ENCODE results near the gene PC. TPM values are rescaled to one million over a fixed set of nuclear protein-coding genes. Genes with fewer than 3 reads are reported as not detected.

The PC gene
- polyA plus RNA-seq, 1 of the 3 experiments (the other 2 are of a cell fraction), result 9.7 TPM

DNA sequence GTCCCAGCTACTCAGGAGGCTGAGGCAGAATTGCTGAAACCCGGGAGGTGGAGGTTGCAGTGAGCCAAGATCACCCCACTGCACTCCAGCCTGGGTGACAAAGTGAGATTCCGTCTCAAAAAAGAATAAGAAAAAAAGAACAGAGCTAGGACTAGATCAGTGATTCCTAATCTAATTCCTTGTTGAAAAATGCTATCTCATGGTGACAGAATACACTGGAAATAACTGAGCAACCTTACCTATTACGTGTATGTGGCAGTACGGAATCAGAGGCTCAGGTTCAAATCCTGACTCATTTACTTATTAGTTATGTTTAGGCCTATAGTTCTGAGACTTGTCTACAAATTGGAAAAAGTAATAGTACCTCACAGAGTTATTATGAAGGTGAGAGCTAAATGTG is 134.5 kb downstream of the PC start:
- ChIA-PET POLR2A (no interaction called here), CTCF (interaction anchor here (0.8 kb wide), 1 partner anchor 10 kb away, joined by 3 read pairs; no protein-coding TSS in a partner anchor)
- peaks cover 4 to 7% of the 10 kb centered on the region in 2 experiments for H3K36me3 ChIP-seq (replicated peaks in 1 of 2; ENCODE audit: control insufficient read depth in 1 of 2, insufficient read depth in 2 of 2, low read length in 1 of 2)
- TF ChIP-seq RFX5 (IDR thresholded peaks at IDR 0.05; ENCODE audit: low read length) (no peak), EZH2phosphoT487 (IDR thresholded peaks at IDR 0.05; ENCODE audit: borderline replicate concordance, low read depth) (no peak), TEAD4 (IDR thresholded peaks at IDR 0.05; ENCODE audit: borderline replicate concordance, insufficient read depth) (no peak), USF1 (IDR thresholded peaks at IDR 0.05; ENCODE audit: borderline replicate concordance, low read depth) (no peak), FOXM1 (IDR thresholded peaks at IDR 0.05; ENCODE audit: low read depth) (no peak), FOXJ3 (CRISPR knock-in tag; IDR thresholded peaks at IDR 0.05) (no peak)
- no peak overlapping the region for H2AFZ ChIP-seq (ENCODE audit: low read depth)
- no peaks in the 10 kb centered on the region for H3K9me3 ChIP-seq
- H3K4me2 ChIP-seq, result no peak overlapping the region
- no peak for DNase-seq
- no peaks in the 10 kb centered on the region for H3K79me2 ChIP-seq (ENCODE audit: insufficient read depth)
- no peaks in the 10 kb centered on the region for H3K27me3 ChIP-seq (ENCODE audit: insufficient read depth)
- H3K27ac ChIP-seq (ENCODE audit: low read depth in 2 of 2, low read length in 1 of 2), result no peak overlapping the region
- H3K9me2 ChIP-seq, result no peaks in the 10 kb centered on the region
- peaks cover 5% of the 10 kb centered on the region for H3F3A ChIP-seq (replicated peaks; ENCODE audit: insufficient read depth)
- 94% methylated on average over 4 of the region's 4 CpGs for WGBS (ENCODE audit: low lambda C conversion rate)
- H4K20me1 ChIP-seq (ENCODE audit: insufficient read depth), result no peaks in the 10 kb centered on the region
- no peak overlapping the region for H3K9ac ChIP-seq
- no peak overlapping the region for H3K4me3 ChIP-seq (ENCODE audit: low read depth in 2 of 2, low read length in 1 of 2)
- H3K4me1 ChIP-seq (ENCODE audit: control insufficient read depth in 1 of 2, insufficient read depth in 2 of 2, low read depth in 1 of 2, low read length in 1 of 2), result no peaks in the 10 kb centered on the region

- H3K9ac ChIP-seq, result no peak overlapping the region
- peaks cover 4% of the 10 kb centered on the region in 2 experiments for H3K36me3 ChIP-seq (replicated peaks in 1 of 2; ENCODE audit: control insufficient read depth in 1 of 2, insufficient read depth in 2 of 2, low read length in 1 of 2)
- WGBS (ENCODE audit: low lambda C conversion rate), result 90% methylated on average over 3 of the region's 3 CpGs
- POLR2A ChIA-PET, result interaction anchor here (0.7 kb wide), 1 partner anchor 252 kb away, joined by 4 read pairs; no protein-coding TSS in a partner anchor
- H3K79me2 ChIP-seq (ENCODE audit: insufficient read depth), result no peaks in the 10 kb centered on the region
- no peak for TF ChIP-seq TAF1 (IDR thresholded peaks at IDR 0.05; ENCODE audit: borderline replicate concordance, low read depth, low read length)
- TF ChIP-seq RXRA (IDR thresholded peaks at IDR 0.05; ENCODE audit: borderline replicate concordance, low read depth), result no peak
- TF ChIP-seq, protein P1, sequence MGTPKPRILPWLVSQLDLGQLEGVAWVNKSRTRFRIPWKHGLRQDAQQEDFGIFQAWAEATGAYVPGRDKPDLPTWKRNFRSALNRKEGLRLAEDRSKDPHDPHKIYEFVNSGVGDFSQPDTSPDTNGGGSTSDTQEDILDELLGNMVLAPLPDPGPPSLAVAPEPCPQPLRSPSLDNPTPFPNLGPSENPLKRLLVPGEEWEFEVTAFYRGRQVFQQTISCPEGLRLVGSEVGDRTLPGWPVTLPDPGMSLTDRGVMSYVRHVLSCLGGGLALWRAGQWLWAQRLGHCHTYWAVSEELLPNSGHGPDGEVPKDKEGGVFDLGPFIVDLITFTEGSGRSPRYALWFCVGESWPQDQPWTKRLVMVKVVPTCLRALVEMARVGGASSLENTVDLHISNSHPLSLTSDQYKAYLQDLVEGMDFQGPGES (IDR thresholded peaks at IDR 0.05; ENCODE audit: low read depth, low read length), result no peak
- no peak for TF ChIP-seq RFX5 (IDR thresholded peaks at IDR 0.05; ENCODE audit: low read length)
- TF ChIP-seq TEAD4 (IDR thresholded peaks at IDR 0.05; ENCODE audit: borderline replicate concordance, insufficient read depth), result no peak
- TF ChIP-seq NRF1 (IDR thresholded peaks at IDR 0.05; ENCODE audit: low read depth, low read length), result no peak
- TF ChIP-seq CHD2 (IDR thresholded peaks at IDR 0.05; ENCODE audit: low read length, partially characterized antibody), result no peak
- TF ChIP-seq GABPA (IDR thresholded peaks at IDR 0.05; ENCODE audit: low read depth), result no peak
- no peak for TF ChIP-seq TCF12 (IDR thresholded peaks at IDR 0.05)
- TF ChIP-seq CTCF (IDR thresholded peaks at IDR 0.05), result no peak
- no peak for TF ChIP-seq RCOR1 (IDR thresholded peaks at IDR 0.05; ENCODE audit: low read length)
- TF ChIP-seq, protein P2, sequence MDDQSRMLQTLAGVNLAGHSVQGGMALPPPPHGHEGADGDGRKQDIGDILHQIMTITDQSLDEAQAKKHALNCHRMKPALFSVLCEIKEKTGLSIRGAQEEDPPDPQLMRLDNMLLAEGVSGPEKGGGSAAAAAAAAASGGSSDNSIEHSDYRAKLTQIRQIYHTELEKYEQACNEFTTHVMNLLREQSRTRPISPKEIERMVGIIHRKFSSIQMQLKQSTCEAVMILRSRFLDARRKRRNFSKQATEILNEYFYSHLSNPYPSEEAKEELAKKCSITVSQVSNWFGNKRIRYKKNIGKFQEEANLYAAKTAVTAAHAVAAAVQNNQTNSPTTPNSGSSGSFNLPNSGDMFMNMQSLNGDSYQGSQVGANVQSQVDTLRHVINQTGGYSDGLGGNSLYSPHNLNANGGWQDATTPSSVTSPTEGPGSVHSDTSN (IDR thresholded peaks at IDR 0.05), result no peak
- no peak for TF ChIP-seq NFIC (IDR thresholded peaks at IDR 0.05; ENCODE audit: borderline replicate concordance)
- no peak for TF ChIP-seq RAD21 (IDR thresholded peaks at IDR 0.05; ENCODE audit: low read length)
- no peak for TF ChIP-seq EP300 (IDR thresholded peaks at IDR 0.05; ENCODE audit: borderline replicate concordance in 1 of 2, low read depth in 1 of 2, low read length in 1 of 2)
- no peak for TF ChIP-seq USF2 (IDR thresholded peaks at IDR 0.05; ENCODE audit: borderline replicate concordance, low read depth, low read length)
- TF ChIP-seq POLR2AphosphoS5 (IDR thresholded peaks at IDR 0.05; ENCODE audit: low read depth, low read length), result no peak
- TF ChIP-seq EZH2phosphoT487 (IDR thresholded peaks at IDR 0.05; ENCODE audit: borderline replicate concordance, low read depth), result no peak
- no peak overlapping the region for H3K27ac ChIP-seq (ENCODE audit: low read depth in 2 of 2, low read length in 1 of 2)
- no peaks in the 10 kb centered on the region for H3K9me3 ChIP-seq
- no peaks in the 10 kb centered on the region for H3K27me3 ChIP-seq (ENCODE audit: insufficient read depth)
- H2AFZ ChIP-seq (ENCODE audit: low read depth), result no peak overlapping the region
- no peaks in the 10 kb centered on the region for H4K20me1 ChIP-seq (ENCODE audit: insufficient read depth)
- H3K4me1 ChIP-seq (ENCODE audit: control insufficient read depth in 1 of 2, insufficient read depth in 2 of 2, low read depth in 1 of 2, low read length in 1 of 2), result peaks cover 0 to 1% of the 10 kb centered on the region in 2 experiments; a peak in 1 of 4 replicates
- CTCF ChIA-PET, result interaction anchor here (1.1 to 1.8 kb wide), 3 partner anchors 13 to 127 kb away, joined by 3 to 5 read pairs (median 4); no protein-coding TSS in a partner anchor
- no peak overlapping the region for H3K4me3 ChIP-seq (ENCODE audit: low read depth in 2 of 2, low read length in 1 of 2)
- H3K4me2 ChIP-seq, result no peak overlapping the region
- H3F3A ChIP-seq (replicated peaks; ENCODE audit: insufficient read depth), result no peaks in the 10 kb centered on the region
- H3K9me2 ChIP-seq, result no peaks in the 10 kb centered on the region
- DNase-seq, result no peak
These were observed 137.3 kb downstream of the PC start for GRCh38 chr11:66820901-66821300.

Data from SK-N-SH (cell line).